H1 (cell line): ENCODE results near the gene RHBG.

Source experiments
- JUND ChIP-seq: IDR thresholded peaks from 2 replicates; pipeline ENCODE4 v1.6.1; 2011; ENCODE audit warnings: mild to moderate bottlenecking, improper control_type of control experiment, low read length
- TF ChIP-seq, protein P1 (sequence below), 3 experiments: IDR thresholded peaks; 1 replicate in 2 of 3; 2 replicates in 1 of 3; pipeline versions ENCODE4 v1.5.1 to v1.6.1; 2011; ENCODE audit warnings: low read length in 3 of 3, mild to moderate bottlenecking in 3 of 3, inconsistent platforms in 2 of 3, low read depth in 1 of 3, moderate library complexity in 1 of 3; ENCODE audit not compliant: insufficient read depth in 1 of 3; ENCODE audit errors: control extremely low read depth in 1 of 3

DNA sequence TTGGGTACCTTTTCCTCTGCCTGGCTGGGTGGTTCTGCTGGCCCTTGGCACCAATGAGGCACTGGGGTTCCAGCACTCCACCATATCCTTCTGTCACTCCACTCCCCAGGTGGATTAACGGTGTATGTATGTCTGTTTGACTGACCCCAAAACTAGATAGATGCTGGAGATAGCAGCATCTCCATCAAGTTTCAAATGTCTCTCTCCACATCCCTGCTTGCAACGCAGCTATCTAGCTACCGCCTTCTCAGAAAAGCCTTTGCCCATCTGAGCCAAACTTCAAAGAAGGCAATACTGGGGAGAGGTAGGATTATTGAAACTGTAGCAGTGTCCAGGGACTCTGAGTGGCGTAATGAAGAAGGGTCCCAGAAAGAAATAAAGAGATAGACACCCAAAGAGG lies 64.0 kb downstream of the RHBG start:
- TF ChIP-seq, protein P1, sequence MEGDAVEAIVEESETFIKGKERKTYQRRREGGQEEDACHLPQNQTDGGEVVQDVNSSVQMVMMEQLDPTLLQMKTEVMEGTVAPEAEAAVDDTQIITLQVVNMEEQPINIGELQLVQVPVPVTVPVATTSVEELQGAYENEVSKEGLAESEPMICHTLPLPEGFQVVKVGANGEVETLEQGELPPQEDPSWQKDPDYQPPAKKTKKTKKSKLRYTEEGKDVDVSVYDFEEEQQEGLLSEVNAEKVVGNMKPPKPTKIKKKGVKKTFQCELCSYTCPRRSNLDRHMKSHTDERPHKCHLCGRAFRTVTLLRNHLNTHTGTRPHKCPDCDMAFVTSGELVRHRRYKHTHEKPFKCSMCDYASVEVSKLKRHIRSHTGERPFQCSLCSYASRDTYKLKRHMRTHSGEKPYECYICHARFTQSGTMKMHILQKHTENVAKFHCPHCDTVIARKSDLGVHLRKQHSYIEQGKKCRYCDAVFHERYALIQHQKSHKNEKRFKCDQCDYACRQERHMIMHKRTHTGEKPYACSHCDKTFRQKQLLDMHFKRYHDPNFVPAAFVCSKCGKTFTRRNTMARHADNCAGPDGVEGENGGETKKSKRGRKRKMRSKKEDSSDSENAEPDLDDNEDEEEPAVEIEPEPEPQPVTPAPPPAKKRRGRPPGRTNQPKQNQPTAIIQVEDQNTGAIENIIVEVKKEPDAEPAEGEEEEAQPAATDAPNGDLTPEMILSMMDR (IDR thresholded peaks at IDR 0.05; ENCODE audit: control extremely low read depth in 1 of 3, insufficient read depth in 1 of 3, low read depth in 1 of 3, low read length in 3 of 3) = no peak
- no peak for TF ChIP-seq JUND
